Measurements from ENCODE around the gene SMARCD1. TPM values are rescaled to one million over a fixed set of nuclear protein-coding genes. Genes with fewer than 3 reads are reported as not detected.
"Not testable (repeated sequence)": the region's sequence is repeated elsewhere in the genome, so short reads cannot be mapped to it uniquely, and the experiment has no call there.

Gene SMARCD1
- total RNA-seq, 6 donors from 2014 or later, result 44.6 to 76.2 (median 51.0) TPM

- H3K27ac ChIP-seq, result no peak overlapping the region
Measured at GRCh38 chr12:50132505-50133135, 47.5 kb downstream of the SMARCD1 start.

GRCh38 chr12:50142993-50143392, 57.9 kb downstream of the SMARCD1 start:
- Histone ChIP-seq H3K4me1 (peaks cover 0 to 9% (median 1%) of the 10 kb centered on the region in 4 donors), H3K4me3 (no peak overlapping the region), H3K27ac (peak overlapping the region in 1 of 4 donors; percentile 25), H3K9me3 (no peaks in the 10 kb centered on the region), H3K27me3 (no peaks in the 10 kb centered on the region), H3K36me3 (peaks cover 0 to 41% (median 7%) of the 10 kb centered on the region in 4 donors)
- DNase-seq (no peak), ATAC-seq (ENCODE audit: low FRiP score in 2 of 2) (no peak)
- WGBS, 2 donors, result 60 to 71% methylated on average over 8 of the region's 8 CpGs
- TF ChIP-seq CTCF (IDR thresholded peaks at IDR 0.05) (no peak), POLR2A (IDR thresholded peaks at IDR 0.05) (no peak), EP300 (IDR thresholded peaks at IDR 0.05) (no peak), POLR2AphosphoS5 (IDR thresholded peaks at IDR 0.05) (no peak)

More at GRCh38 chr12:50132505-50133135, 47.5 kb downstream of the SMARCD1 start:
- no peak for ATAC-seq (ENCODE audit: low FRiP score in 2 of 2)
- Histone ChIP-seq H3K36me3 (peaks cover 4 to 94% (median 53%) of the 10 kb centered on the region in 4 donors), H3K4me1 (peaks cover 0 to 3% (median 0%) of the 10 kb centered on the region in 4 donors), H3K4me3 (no peak overlapping the region), H3K9me3 (no peaks in the 10 kb centered on the region), H3K27me3 (no peaks in the 10 kb centered on the region)
- WGBS, 2 donors, result 75 to 95% methylated on average over 2 of the region's 2 CpGs
- DNase-seq, result no peak
- peak in 2 of 6 experiments; percentile 46 to 64 for TF ChIP-seq CTCF (IDR thresholded peaks at IDR 0.05)
- TF ChIP-seq POLR2AphosphoS5 (IDR thresholded peaks at IDR 0.05), result no peak
- no peak for TF ChIP-seq EP300 (IDR thresholded peaks at IDR 0.05)

DNA sequence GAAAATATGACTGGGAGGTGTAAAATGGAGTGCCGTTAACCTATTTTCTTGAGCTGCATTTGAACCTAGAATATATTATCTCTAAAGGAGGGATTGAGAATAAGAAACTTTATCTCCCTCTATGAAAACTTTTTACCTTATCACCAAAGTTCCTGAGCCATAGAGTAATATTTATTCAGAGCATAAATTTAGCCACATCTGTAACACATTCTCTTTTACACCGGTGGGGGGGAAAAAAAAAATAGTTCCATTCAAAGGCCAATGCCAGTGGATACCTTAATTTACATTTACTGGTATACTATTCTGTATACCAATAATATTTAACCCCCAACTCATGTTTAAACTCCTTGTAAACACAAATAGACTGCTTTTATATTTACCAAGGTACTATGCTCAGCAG, 60.3 kb downstream of the SMARCD1 start:
- WGBS, 2 donors, result 75 to 89% methylated on average over 2 of the region's 2 CpGs
- H3K9me3 ChIP-seq, result no peaks in the 10 kb centered on the region

GRCh38 chr12:50147281-50147680, 62.1 kb downstream of the SMARCD1 start:
- WGBS, 2 donors, result 96 to 97% methylated on average over 4 of the region's 4 CpGs
- ATAC-seq (ENCODE audit: low FRiP score in 2 of 2), result no peak
- TF ChIP-seq POLR2A (IDR thresholded peaks at IDR 0.05) (no peak), CTCF (IDR thresholded peaks at IDR 0.05) (no peak), POLR2AphosphoS5 (IDR thresholded peaks at IDR 0.05) (no peak), EP300 (IDR thresholded peaks at IDR 0.05) (no peak)

More for the DNA sequence above, 60.3 kb downstream of the SMARCD1 start:
- Histone ChIP-seq H3K36me3 (peaks cover 0 to 27% (median 5%) of the 10 kb centered on the region in 4 donors), H3K27me3 (no peaks in the 10 kb centered on the region), H3K27ac (no peak overlapping the region), H3K4me1 (peaks cover 0 to 9% (median 1%) of the 10 kb centered on the region in 4 donors), H3K4me3 (no peak overlapping the region)
- ATAC-seq (ENCODE audit: low FRiP score in 2 of 2) (no peak), DNase-seq (no peak)
- TF ChIP-seq CTCF (IDR thresholded peaks at IDR 0.05), result no peak
- no peak for TF ChIP-seq EP300 (IDR thresholded peaks at IDR 0.05)
- no peak for TF ChIP-seq POLR2A (IDR thresholded peaks at IDR 0.05)
- no peak for TF ChIP-seq POLR2AphosphoS5 (IDR thresholded peaks at IDR 0.05)

DNA sequence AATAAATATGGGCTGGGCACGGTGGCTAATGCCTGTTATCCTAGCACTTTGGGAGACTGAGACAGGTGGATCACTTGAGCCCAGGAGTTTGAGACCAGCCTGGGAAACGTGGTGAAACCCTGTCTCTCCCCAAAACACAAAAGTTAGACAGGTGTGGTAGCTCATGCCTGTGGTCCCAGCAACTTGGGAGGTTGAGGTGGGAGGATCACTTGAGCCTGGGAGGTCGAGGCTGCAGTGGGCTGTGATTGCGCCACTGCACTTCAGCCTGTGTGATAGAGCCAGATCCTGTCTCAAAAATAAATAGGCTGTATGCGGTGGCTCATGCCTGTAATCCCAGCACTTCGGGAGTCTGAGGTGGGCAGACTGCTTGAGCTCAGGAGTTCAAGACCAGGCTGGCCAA, 62.9 kb downstream of the SMARCD1 start:
- H3K27me3 ChIP-seq, result not testable (repeated sequence)

More at GRCh38 chr12:50147281-50147680, 62.1 kb downstream of the SMARCD1 start:
- Histone ChIP-seq H3K9me3 (no peaks in the 10 kb centered on the region), H3K27me3 (no peaks in the 10 kb centered on the region), H3K27ac (no peak overlapping the region), H3K4me1 (peaks cover 0 to 9% (median 1%) of the 10 kb centered on the region in 4 donors), H3K36me3 (peaks cover 0 to 9% (median 0%) of the 10 kb centered on the region in 4 donors), H3K4me3 (no peak overlapping the region)
- no peak for DNase-seq

More for the DNA sequence above, 62.9 kb downstream of the SMARCD1 start:
- not testable (repeated sequence) for H3K4me1 ChIP-seq; H3K36me3 ChIP-seq; H3K27ac ChIP-seq; H3K9me3 ChIP-seq; H3K4me3 ChIP-seq; ATAC-seq (ENCODE audit: low FRiP score in 2 of 2); DNase-seq
- WGBS, 2 donors, result 79 to 81% methylated on average over 5 to 6 of the region's 6 CpGs

Data from upper lobe of left lung (tissue), 6 donors.